GM19240 (cell line): ENCODE data around the gene IFNA7.
"Not testable (repeated sequence)": the region's sequence is repeated elsewhere in the genome, so short reads cannot be mapped to it uniquely, and the experiment has no call there.

Experiments used
- DNase-seq: peaks from one replicate; pipeline ENCODE4 v3.0.0; 2011; ENCODE audit warnings: low spot score; ENCODE audit not compliant: insufficient read length

The IFNA7 gene

GRCh38 chr9:21202105-21202504, at the start of gene IFNA7:
Gene IFNA7, minus strand, starts transcription at chr9:21202205. Its CDS starts 40 bp downstream, at chr9:21202165.
- DNase-seq = not testable (repeated sequence)

GRCh38 chr9:21251638-21252037, 49.6 kb upstream of the IFNA7 start:
- DNase-seq = no peak

DNA sequence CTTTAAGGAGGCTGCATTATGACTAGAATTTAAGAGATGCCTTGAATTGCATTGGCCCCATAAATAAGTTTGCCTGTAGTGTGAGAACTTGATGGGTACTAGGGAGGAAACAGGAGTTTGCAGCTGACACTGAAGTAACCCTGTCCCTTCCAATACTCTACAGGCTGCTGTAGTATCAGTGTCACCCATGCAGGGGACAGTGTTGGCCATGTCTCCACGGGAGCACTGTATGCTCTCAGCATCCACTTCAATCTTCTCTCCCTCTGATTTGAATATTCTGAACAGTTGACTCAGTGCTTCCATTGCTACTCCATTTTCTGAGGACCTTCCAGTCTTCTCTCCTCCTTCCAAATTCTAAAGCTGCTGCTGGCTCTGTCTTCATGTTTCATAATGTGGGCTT, 49.2 kb upstream of the IFNA7 start:
- no peak for DNase-seq

DNA sequence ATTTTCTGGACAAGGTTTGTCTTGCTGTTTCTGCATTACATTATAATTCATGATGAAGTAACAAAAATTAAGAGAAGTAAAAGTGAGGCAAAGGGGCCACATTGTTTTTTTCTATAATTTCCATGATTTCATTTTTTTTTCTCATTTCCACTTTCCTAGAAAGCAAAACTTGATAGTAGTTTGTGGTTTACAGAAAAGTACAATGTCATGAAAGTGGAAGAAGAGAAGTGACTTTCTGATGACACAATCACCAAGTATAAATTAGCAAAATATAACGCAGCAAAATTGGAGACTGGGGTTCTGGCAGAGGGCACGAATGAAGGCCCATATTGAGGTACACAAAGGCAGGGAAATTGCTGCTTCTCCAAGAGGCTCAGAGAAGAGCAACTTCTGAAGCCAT, 42.8 kb upstream of the IFNA7 start:
- DNase-seq = no peak

DNA sequence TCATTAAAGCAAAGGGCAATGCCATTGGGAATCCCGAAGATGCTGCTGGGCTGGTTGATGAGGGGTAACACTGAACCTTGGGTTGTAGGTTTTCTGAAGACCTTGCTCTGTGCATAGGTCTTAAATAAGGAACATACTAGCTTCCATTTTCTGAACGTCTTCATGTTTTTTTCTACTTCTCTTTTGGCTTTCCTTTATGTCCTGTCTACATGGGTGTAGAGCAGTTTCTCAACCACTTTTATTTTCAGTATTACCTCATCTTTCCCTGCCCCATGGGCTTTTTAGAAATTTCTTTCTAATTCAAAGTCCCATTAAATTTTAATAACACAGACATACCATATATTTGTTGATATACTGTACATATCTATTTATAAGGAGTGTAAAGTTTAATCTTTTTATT, 37.9 kb upstream of the IFNA7 start, which contains the start of gene IFNA14:
TSS of gene IFNA14 (minus strand) at position 95 of the 400 bp plus-strand sequence. CDS start at position 25, 70 bp downstream.
- no peak for DNase-seq

DNA sequence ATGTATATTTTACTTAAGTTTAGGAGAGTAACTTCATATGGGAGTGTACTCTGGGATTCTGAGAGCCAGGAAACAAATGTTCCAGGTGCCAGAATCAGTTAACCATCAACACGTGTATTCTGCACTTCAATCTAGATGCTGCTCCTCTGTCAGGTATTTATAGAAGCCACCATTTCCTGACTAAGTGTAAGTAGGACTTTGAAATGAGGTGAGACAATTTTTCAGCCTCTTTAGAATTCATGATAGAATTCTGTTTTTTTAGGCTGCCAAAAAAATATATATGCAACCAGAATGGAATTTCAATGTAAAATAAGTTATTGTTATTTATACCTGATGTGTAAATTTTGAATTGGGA, 34.3 kb upstream of the IFNA7 start:
- DNase-seq = not testable (repeated sequence)

DNA sequence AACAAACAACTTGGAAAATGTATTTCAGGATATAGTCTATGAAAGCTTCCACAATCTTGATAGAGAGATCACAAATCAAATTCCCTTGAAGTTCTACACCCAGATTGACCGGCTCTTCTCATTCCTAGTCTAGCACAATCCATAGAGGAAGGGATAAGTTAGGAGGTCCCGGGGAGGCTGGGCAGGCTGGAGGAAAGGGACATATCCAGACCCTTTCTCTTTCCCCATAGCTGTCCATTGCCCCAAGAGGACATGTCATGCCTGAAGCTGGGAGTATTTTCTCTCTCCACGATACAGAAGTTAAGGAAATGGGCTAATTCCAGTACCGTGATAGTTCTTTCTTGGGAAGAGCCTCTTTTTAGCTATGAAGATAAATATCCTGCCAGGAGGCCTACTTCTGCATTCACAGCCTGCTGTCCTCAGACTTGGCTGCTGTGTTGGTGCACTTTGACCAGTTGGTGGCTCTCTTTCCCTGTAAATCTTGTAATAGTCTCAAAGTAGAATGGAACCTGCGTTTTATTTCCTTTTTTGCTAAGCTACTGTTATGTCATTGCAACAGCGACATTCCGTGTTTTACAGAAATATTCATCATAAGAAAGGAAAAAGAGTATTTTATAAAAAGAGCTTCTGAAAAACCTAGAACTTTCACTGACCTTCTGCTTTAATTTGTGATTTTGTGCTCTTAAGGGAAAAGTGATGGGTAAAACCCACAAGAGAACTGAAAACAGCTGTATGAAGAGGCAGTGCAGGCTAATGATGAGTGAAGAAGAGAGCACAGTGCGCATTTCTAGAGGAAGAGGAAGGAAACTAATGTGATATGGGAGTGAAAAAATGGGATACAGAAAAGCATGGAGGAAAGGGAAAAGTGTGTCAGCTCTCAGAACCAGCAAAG, 33.7 kb upstream of the IFNA7 start:
- not testable (repeated sequence) for DNase-seq

DNA sequence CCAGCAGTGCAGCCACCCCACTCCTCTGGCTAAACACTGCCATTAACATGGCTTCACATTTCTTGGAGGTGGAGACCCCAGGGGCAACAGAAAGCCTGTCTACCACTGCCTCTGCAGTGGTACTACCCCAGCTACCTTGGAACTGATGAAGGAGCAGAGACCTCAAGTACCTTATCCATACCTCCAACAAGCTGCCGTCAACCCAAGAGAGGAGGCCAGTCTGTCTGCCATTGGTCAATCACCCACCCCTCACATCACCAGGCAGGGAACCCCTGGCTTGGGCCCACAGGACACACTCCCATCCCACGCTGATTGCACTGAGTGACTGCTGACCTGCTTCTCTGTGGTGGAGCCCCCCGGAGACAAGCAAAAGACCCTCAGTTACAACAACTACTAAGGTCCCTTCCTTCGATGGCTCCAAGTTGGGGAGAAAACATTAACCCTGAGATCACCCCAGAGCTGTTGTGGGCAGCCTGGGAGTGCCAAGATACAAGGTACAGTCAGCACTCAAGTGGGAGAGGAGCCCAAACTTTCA, 32.2 kb upstream of the IFNA7 start:
- no peak for DNase-seq

DNA sequence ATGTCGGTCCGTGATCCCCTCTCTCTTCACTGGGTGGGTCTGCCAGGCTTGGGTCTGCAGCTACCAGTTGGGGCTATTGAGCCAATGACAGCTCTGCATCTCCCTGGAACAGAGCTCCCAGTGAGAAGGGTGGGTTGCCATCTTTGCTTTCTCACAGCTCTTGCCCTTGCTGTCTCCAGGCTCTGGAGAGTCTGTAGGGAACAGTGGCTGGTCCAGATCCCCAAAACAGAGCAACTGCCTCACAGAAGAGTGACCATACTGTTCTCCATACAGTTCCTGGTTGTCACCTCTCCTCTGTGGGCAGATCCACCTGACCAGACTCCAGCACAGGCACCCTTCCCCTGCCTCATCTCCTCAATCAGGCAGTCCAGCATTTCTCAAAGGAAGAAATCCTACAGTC, 31.3 kb upstream of the IFNA7 start:
- DNase-seq = no peak

GRCh38 chr9:21228122-21228521, 26.1 kb upstream of the IFNA7 start, which contains the start of gene IFNA17:
Gene IFNA17, minus strand, starts transcription at chr9:21228222. Its CDS starts 49 bp downstream, at chr9:21228173.
- DNase-seq = no peak

DNA sequence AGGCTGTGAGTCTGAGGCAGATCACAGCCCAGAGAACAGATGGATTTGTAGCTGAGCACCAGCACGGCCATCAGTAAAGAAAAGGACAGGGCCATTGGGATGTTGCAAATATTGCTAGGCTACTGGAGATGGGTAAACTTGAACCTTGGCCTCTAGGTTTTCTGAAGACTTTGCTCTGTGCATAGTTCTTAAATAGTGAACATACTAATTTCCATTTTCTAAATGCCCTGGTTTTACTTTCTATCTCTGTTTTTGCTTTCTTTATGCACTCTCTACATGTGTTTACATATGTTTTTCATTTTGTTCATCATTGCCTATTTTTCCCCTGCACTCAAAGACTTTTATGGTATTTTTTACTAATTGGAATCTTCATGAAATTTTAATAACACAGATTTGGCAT, 15.2 kb upstream of the IFNA7 start, which contains the start of gene IFNA16:
TSS of gene IFNA16 (minus strand) at position 101 of the 400 bp plus-strand sequence. CDS start at position 95, 6 bp downstream.
- not testable (repeated sequence) for DNase-seq

DNA sequence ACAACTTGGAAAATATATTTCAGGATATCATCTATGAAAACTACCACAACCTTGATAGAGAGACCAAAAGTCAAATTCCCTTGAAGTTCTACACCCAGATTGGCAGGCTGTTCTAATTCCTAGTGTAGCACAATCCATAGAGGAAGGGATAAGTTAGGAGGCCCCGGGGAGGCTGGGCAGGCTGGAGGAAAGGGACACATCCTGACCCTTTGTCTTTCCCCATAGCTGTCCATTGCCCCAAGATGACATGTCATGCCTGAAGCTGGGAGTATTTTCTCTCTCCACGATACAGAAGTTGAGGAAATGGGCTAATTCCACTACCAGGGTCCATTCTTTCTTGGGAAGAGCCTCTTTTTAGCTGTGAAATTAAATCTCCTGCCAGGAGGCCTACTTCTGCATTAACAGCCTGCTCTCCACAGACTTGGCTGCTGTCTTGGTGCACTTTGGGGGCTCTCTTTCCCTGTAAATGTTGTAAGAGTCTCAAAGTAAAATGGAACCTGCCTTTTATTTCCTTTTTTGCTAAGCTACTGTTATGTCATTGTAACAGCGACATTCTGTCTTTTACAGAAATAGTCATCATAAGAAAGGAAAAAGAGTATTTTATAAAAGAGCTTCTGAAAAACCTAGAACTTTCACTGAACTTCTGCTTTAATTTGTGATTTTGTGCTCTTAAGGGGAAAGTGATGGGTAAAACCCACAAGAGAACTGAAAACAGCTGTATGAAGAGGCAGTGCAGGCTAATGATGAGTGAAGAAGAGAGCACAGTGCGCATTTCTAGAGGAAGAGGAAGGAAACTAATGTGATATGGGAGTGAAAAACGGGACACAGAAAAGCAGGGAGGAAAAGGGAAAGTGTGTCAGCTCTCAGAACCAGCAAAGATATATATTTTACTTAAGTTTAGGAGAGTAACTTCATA, 11.7 kb upstream of the IFNA7 start:
- not testable (repeated sequence) for DNase-seq

GRCh38 chr9:21212160-21212559, 10.2 kb upstream of the IFNA7 start:
- DNase-seq = not testable (repeated sequence)

DNA sequence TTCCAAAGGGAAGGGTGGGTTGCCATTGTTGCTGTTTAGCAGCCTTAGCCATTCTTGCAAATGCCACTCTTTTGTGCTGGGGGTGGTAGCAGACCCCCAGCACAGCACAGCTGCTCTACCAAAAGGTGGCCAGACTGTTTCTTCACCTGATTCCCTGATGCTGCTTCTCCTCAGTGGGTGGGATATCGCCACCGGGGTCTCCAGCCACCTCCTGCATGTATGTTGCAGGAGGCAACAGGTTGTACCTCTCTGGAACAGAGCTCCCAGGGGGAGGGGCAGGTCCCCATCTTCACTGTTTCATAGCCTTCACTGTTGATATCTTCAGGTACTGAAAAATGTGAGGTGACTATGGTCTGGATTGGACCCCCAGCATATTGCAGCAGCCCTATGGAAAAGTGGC, 8.8 kb upstream of the IFNA7 start:
- not testable (repeated sequence) for DNase-seq

GRCh38 chr9:21210311-21210710, 8.3 kb upstream of the IFNA7 start:
- no peak for DNase-seq

DNA sequence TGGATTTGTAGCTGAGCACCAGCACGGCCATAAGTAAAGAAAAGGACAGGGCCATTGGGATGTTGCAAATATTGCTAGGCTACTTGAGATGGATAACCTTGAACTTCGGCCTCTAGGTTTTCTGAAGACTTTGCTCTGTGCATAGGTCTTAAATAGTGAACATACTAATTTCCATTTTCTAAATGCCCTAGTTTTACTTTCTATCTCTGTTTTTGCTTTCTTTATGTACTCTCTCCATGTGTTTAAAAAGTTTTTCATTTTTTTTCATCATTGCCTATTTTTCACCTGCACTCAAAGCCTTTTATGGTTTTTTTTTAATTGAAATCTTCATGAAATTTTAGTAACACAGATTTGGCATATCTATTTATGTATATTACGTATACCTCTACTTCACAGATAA, 5.0 kb upstream of the IFNA7 start, which contains the start of gene IFNA10:
TSS of gene IFNA10 (minus strand) at position 101 of the 400 bp plus-strand sequence. CDS start at position 55, 46 bp downstream.
- not testable (repeated sequence) for DNase-seq

DNA sequence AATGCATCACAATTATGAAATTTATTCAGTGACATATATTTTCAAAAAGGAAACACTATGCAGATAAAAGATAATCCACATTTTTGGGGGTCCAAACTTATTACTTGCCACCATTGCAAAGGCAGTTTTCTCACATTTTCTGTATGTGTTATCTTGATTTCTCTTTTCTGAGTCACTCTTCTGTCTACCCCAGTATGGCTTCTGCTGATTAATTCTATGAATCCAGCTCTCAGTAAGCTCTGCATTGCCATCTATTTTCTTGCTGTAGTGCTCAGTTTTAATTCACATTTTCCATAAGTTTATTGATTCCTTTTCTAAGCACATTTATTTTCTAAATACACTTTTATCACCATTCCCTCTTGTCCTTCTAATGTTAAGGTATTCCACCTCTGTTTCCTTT, 3.2 kb upstream of the IFNA7 start:
- DNase-seq = no peak

DNA sequence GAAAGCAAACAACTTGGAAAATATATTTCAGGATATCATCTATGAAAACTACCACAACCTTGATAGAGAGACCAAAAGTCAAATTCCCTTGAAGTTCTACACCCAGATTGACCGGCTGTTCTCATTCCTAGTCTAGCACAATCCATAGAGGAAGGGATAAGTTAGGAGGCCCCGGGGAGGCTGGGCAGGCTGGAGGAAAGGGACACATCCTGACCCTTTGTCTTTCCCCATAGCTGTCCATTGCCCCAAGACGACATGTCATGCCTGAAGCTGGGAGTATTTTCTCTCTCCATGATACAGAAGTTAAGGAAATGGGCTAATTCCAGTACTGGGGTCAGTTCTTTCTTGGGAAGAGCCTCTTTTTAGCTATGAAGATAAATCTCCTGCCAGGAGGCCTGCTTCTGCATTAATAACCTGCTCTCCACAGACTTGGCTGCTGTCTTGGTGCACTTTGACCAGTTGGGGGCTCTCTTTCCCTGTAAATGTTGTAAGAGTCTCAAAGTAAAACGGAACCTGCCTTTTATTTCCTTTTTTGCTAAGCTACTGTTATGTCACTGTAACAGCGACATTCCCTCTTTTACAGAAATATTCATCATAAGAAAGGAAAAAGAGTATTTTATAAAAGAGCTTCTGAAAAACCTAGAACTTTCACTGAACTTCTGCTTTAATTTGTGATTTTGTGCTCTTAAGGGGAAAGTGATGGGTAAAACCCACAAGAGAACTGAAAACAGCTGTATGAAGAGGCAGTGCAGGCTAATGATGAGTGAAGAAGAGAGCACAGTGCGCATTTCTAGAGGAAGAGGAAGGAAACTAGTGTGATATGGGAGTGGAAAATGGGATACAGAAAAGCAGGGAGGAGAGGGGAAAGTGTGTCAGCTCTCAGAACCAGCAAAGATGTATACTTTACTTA, 6.9 kb downstream of the IFNA7 start:
- not testable (repeated sequence) for DNase-seq

DNA sequence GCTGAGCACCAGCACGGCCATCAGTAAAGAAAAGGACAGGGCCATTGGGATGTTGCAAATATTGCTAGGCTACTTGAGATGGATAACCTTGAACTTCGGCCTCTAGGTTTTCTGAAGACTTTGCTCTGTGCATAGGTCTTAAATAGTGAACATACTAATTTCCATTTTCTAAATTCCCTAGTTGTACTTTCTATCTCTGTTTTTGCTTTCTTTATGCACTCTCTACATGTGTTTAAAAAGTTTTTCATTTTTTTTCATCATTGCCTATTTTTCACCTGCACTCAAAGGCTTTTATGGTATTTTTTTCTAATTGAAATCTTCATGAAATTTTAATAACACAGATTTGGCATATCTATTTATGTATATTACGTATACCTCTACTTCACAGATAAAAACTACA, 14.5 kb downstream of the IFNA7 start, which contains the start of gene IFNA4:
TSS of gene IFNA4 (minus strand) at position 101 of the 400 bp plus-strand sequence. CDS start at position 45, 56 bp downstream.
- DNase-seq = not testable (repeated sequence)
